C1 segment of cervical spinal cord (tissue), 14 donors: ENCODE data around the gene PTEN.
A peak's percentile ranks its signal among the peaks of the same experiment; 100 is the strongest.
"Not testable (repeated sequence)": the region's sequence is repeated elsewhere in the genome, so short reads cannot be mapped to it uniquely, and the experiment has no call there.

Source experiments
- DNase-seq, 14 donors: peaks; one replicate each; lab custom pipeline; 2025; lab: John Stamatoyannopoulos, UW

PTEN gene

GRCh38 chr10:87845624-87845998 is 17.8 kb upstream of the PTEN start:
- no peak for DNase-seq

- no peak for DNase-seq
These were observed 17.4 kb upstream of the PTEN start for GRCh38 chr10:87846023-87846422.

GRCh38 chr10:87846711-87847110 is 16.7 kb upstream of the PTEN start:
- not testable (repeated sequence) for DNase-seq

- DNase-seq = no peak
These were observed 15.9 kb upstream of the PTEN start for GRCh38 chr10:87847550-87847949.

GRCh38 chr10:87849001-87849400 is 14.4 kb upstream of the PTEN start:
- DNase-seq = no peak

GRCh38 chr10:87850742-87851205 is 12.7 kb upstream of the PTEN start:
- DNase-seq = peak in 7 of 14 donors; percentile 3 to 79 (median 17)

GRCh38 chr10:87852089-87852488 is 11.3 kb upstream of the PTEN start:
- no peak for DNase-seq

- not testable (repeated sequence) for DNase-seq
These were observed 8.2 kb upstream of the PTEN start for GRCh38 chr10:87855247-87855646.

GRCh38 chr10:87855665-87856064 is 7.8 kb upstream of the PTEN start:
- DNase-seq = not testable (repeated sequence)

GRCh38 chr10:87860156-87860795 is 3.1 kb upstream of the PTEN start:
- peak in 3 of 14 donors; percentile 1 to 46 (median 8) for DNase-seq

- peak in 2 of 14 donors; percentile 9 to 51 for DNase-seq
These were observed 2.5 kb upstream of the PTEN start for GRCh38 chr10:87860816-87861403.

GRCh38 chr10:87861566-87861952 is 1.9 kb upstream of the PTEN start:
- DNase-seq = peak in 8 of 14 donors; percentile 45 to 84 (median 76)

- DNase-seq = peak; percentile 59 to 94 (median 88)
These were observed 1.3 kb upstream of the PTEN start for GRCh38 chr10:87861953-87862678.

- no peak for DNase-seq
These were observed 759 bp upstream of the PTEN start for GRCh38 chr10:87862679-87863052.

- peak in 10 of 14 donors; percentile 35 to 70 (median 48) for DNase-seq
These were observed 598 bp downstream of the PTEN start for GRCh38 chr10:87863951-87864495.

GRCh38 chr10:87864496-87865059 is 1.2 kb downstream of the PTEN start:
- DNase-seq = peak in 2 of 14 donors; percentile 36 to 53

GRCh38 chr10:87865241-87865881 is 1.9 kb downstream of the PTEN start:
- DNase-seq = peak in 1 of 14 donors; percentile 7

- DNase-seq = no peak
These were observed 3.1 kb downstream of the PTEN start for GRCh38 chr10:87866412-87866974.

- no peak for DNase-seq
These were observed 4.0 kb downstream of the PTEN start for GRCh38 chr10:87867453-87867852.

- no peak for DNase-seq
These were observed 4.9 kb downstream of the PTEN start for GRCh38 chr10:87868277-87868676.

GRCh38 chr10:87869139-87869538 is 5.7 kb downstream of the PTEN start:
- DNase-seq = not testable (repeated sequence)
